GM12872 (cell line): ENCODE measurements around the gene CCDC82.

ENCODE experiments used
- CTCF ChIP-seq: IDR thresholded peaks from 3 replicates; pipeline ENCODE4 v1.5.1; 2011; ENCODE audit warnings: low read depth, mild to moderate bottlenecking, low read length, moderate library complexity; ENCODE audit not compliant: insufficient read depth

CCDC82 gene

GRCh38 chr11:96339706-96340554 is 49.8 kb downstream of the CCDC82 start:
- no peak for TF ChIP-seq CTCF

GRCh38 chr11:96338910-96339705 is 50.6 kb downstream of the CCDC82 start:
- no peak for TF ChIP-seq CTCF

GRCh38 chr11:96337541-96338431 is 51.9 kb downstream of the CCDC82 start:
- TF ChIP-seq CTCF, result no peak

DNA sequence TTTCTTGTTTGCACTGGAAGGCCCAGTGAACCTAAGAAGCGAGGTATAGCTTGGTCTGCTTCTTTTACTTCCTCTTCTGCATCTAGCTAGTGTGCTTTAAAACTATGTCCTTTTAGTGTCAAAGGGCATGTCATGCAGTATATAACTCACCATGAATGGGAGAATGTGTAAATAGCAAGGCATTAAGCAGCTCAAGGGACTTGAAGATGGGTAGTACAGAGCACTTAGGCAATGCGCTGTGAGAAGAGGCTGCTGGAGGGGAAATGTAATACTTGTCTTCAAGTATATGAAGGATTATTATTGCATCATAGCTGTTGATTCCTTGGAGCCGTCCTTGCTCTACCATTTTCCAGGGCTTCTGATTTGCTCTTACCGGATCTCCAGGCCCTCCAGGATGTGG is 54.3 kb downstream of the CCDC82 start:
- no peak for TF ChIP-seq CTCF

DNA sequence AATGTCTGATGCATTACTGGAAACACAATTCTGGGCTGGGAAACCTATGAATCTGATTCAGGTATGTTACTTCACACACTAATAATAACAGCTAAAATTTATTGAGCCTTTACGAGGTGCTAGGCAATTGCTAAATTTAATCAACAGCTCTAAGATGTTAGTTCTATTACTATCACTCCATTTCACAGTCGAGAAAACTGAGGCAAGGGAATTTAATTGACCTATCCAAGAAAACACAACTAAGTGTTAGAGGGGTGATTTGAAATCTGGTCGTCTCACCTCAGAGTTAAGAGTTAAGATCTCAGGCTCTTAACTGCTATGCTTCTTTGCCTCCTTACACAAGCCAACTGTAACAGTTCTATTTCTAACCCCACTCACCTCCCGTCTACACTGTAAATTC is 55.5 kb downstream of the CCDC82 start:
- no peak for TF ChIP-seq CTCF

DNA sequence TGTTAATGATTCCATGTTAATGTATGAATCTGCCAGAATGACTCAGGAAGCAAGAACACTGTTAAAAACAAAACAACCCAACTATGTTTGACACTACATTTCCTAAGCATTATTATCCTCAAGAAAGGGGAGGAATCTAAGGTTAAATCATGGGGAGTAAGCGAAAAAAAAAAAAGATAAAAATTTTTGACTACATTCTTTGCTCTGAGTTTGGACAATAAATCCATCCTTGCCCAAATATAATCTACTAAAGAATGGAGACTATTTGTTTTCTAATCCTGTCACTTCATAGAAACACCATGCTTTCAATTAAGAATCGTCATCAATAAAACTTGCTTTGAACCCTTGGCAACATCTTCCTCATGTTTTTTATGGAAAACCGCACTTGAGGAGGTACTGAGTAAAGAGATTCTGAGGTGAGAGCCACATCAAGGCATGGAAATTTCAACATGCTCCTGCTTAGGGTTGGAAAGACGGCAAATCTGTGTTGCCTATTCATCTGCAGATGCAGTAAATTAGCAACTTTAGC is 56.5 kb downstream of the CCDC82 start:
- TF ChIP-seq CTCF, result no peak
